Ovary (tissue), 9 donors: ENCODE data around the gene ANKS1B. TPM values are rescaled to one million over a fixed set of nuclear protein-coding genes. Genes with fewer than 3 reads are reported as not detected.

Experiments
- DNase-seq, 5 donors: peaks; one replicate each; pipeline ENCODE4 v3.0.0-alpha.2; 2019 to 2020
- H3K27ac ChIP-seq, 2 donors: fragments of 200-600 bp; one replicate each; pipeline versions ENCODE4 v1.5.1 to v1.8.0; 2019 to 2022
- H3K27me3 ChIP-seq: fragments of 200-600 bp; one replicate; pipeline ENCODE4 v1.8.0; 2022
- H3K36me3 ChIP-seq: fragments of 200-600 bp; sonication (generic); one replicate; pipeline ENCODE4 v1.5.1; 2019
- H3K4me1 ChIP-seq: one replicate; pipeline ENCODE4 v1.8.1; 2013; ENCODE audit warnings: mild to moderate bottlenecking, moderate library complexity; ENCODE audit not compliant: insufficient read depth
- H3K4me3 ChIP-seq: fragments of 200-600 bp; sonication (generic); one replicate; pipeline ENCODE4 v1.5.1; 2017
- H3K9me3 ChIP-seq, 2 donors: fragments of 200-600 bp in 1 of 2; sonication (generic) in 1 of 2; one replicate each; pipeline versions ENCODE4 v1.5.1 to v1.8.1; 2013 to 2019; ENCODE audit warnings: mild to moderate bottlenecking in 1 of 2, moderate library complexity in 1 of 2
- EP300 ChIP-seq: sonication (generic); formaldehyde crosslinking; IDR thresholded peaks from one replicate; pipeline ENCODE4 v1.6.1; 2017; ENCODE audit warnings: antibody characterized with exemption
- POLR2A ChIP-seq: fragments of 450-650 bp; IDR thresholded peaks from one replicate; pipeline ENCODE4 v1.6.1; 2017; ENCODE audit warnings: antibody characterized with exemption, mild to moderate bottlenecking, moderate library complexity
- WGBS, 3 donors: extraction: QIAGEN DNeasy Blood & Tissue Kit in 1 of 3; methylation state at CpG; one replicate each; pipeline versions ENCODE4 v1.1.5 to v1.1.7; 2013 to 2017; 5-methylcytosine and 5-hydroxymethylcytosine counted together
- intact Hi-C, 4 donors: fragments of 100-400 bp; cut with DNase I; formaldehyde crosslinking; loops; one replicate each; pipeline versions ENCODE4 v1.11.0 to v1.15.1; 2022 to 2023
- polyA plus RNA-seq, 2 donors: library from polyadenylated mRNA; stranded (reverse); fragments of 200-250 nt in 1 of 2; fragments of 350-450 nt in 1 of 2; fragmentation: Illumina TruSeq in 1 of 2; extraction: RNeasy Lipid Tissue Mini Kit (QIAGEN cat#74804) in 1 of 2; gene quantifications; one replicate each; pipeline ENCODE4 v1.2.3, GENCODE V29; 2013 to 2014
- total RNA-seq, 7 donors: library from RNA; depleted of rRNA in 2 of 7; stranded (reverse); fragments of >200 nt in 2 of 7; fragmentation: NEBNext Ultra II Directional in 3 of 7; extraction: Animal tissue kit (Norgen Biotek cat#: 25700) in 3 of 7; gene quantifications; one replicate each; pipeline versions ENCODE4 v1.1.0 to v1.2.4, GENCODE V29; 2016 to 2023
- TF ChIP-seq, protein P1 (sequence below), 3 donors: fragments of 450-650 bp in 2 of 3; fragments of 200-600 bp in 1 of 3; IDR thresholded peaks; one replicate each; pipeline versions ENCODE4 v1.5.1 to v1.8.0; 2016 to 2022; ENCODE audit warnings: antibody characterized with exemption in 3 of 3, mild to moderate bottlenecking in 1 of 3
- donor health status: DM: no; HTN: no; CAD: no; lungs with moderate emphysema.
- donor health status: DM: no; HTN: no; CAD: no.
- donor health status: Bipolar disorder and iron deficiency.
- donor health status: DM: yes; HTN: yes; CAD: no.
- donor health status: DM: no; HTN: no; CAD: no.
- donor health status: DM: yes; HTN: yes; CAD: no.

ANKS1B gene
- total and polyA plus RNA-seq, 9 donors, result 0.80 to 34.9 (median 7.7) TPM

GRCh38 chr12:98783420-98783819, 1201.3 kb downstream of the ANKS1B start:
- H3K4me3 ChIP-seq, result no peak overlapping the region
- no peaks in the 10 kb centered on the region for H3K4me1 ChIP-seq
- no peaks in the 10 kb centered on the region for H3K36me3 ChIP-seq
- no peak for DNase-seq
- no peak overlapping the region for H3K27ac ChIP-seq
- TF ChIP-seq POLR2A (no peak), EP300 (no peak)
- TF ChIP-seq, protein P1, sequence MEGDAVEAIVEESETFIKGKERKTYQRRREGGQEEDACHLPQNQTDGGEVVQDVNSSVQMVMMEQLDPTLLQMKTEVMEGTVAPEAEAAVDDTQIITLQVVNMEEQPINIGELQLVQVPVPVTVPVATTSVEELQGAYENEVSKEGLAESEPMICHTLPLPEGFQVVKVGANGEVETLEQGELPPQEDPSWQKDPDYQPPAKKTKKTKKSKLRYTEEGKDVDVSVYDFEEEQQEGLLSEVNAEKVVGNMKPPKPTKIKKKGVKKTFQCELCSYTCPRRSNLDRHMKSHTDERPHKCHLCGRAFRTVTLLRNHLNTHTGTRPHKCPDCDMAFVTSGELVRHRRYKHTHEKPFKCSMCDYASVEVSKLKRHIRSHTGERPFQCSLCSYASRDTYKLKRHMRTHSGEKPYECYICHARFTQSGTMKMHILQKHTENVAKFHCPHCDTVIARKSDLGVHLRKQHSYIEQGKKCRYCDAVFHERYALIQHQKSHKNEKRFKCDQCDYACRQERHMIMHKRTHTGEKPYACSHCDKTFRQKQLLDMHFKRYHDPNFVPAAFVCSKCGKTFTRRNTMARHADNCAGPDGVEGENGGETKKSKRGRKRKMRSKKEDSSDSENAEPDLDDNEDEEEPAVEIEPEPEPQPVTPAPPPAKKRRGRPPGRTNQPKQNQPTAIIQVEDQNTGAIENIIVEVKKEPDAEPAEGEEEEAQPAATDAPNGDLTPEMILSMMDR (IDR thresholded peaks at IDR 0.05), result no peak
- 89 to 92% (median 89%) methylated on average over 2 of the region's 2 CpGs for WGBS, 3 donors
- intact Hi-C loops, result no loop called here
- H3K9me3 ChIP-seq, result no peaks in the 10 kb centered on the region
- no peaks in the 10 kb centered on the region for H3K27me3 ChIP-seq

- TF ChIP-seq EP300, result no peak
- no peak for TF ChIP-seq POLR2A
- H3K4me3 ChIP-seq, result no peak overlapping the region
- no peaks in the 10 kb centered on the region for H3K27me3 ChIP-seq
- no peak for DNase-seq
- H3K27ac ChIP-seq, result no peak overlapping the region
- no peaks in the 10 kb centered on the region for H3K9me3 ChIP-seq
- WGBS, 3 donors, result 68 to 69% (median 68%) methylated on average over 4 of the region's 4 CpGs
- intact Hi-C loops, result no loop called here
- no peaks in the 10 kb centered on the region for H3K36me3 ChIP-seq
- no peaks in the 10 kb centered on the region for H3K4me1 ChIP-seq
Observed at GRCh38 chr12:98780261-98780660, 1204.5 kb downstream of the ANKS1B start.

DNA sequence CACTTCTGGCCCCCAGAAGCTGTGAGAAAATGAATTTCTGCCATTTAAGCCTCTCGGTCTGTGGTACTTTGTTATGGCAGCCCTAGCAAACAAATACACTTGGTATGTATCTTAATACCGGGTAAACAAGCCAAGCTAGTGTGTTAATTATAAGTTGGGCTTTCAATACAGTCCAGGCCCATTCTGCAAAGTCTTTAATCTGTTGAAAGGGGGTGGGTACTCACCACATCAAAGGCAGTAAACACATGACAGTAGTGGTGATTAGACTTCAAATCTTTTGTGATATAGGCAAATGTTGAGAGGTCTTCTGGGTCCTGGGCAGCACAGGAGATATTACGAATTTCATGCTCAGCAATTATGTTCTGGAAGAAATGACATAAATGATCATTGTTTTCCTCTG, 1211.9 kb downstream of the ANKS1B start:
- WGBS, 3 donors, result 89 to 93% (median 92%) methylated on average over 3 of the region's 3 CpGs
- TF ChIP-seq, protein P1 (IDR thresholded peaks at IDR 0.05), result no peak
- TF ChIP-seq POLR2A, result no peak
- TF ChIP-seq EP300, result no peak
- no peaks in the 10 kb centered on the region for H3K4me1 ChIP-seq
- no peaks in the 10 kb centered on the region for H3K27me3 ChIP-seq
- H3K27ac ChIP-seq, result no peak overlapping the region
- no peak for DNase-seq
- H3K4me3 ChIP-seq, result no peak overlapping the region
- intact Hi-C loops, result no loop called here
- no peaks in the 10 kb centered on the region for H3K36me3 ChIP-seq
- H3K9me3 ChIP-seq, result no peaks in the 10 kb centered on the region

DNA sequence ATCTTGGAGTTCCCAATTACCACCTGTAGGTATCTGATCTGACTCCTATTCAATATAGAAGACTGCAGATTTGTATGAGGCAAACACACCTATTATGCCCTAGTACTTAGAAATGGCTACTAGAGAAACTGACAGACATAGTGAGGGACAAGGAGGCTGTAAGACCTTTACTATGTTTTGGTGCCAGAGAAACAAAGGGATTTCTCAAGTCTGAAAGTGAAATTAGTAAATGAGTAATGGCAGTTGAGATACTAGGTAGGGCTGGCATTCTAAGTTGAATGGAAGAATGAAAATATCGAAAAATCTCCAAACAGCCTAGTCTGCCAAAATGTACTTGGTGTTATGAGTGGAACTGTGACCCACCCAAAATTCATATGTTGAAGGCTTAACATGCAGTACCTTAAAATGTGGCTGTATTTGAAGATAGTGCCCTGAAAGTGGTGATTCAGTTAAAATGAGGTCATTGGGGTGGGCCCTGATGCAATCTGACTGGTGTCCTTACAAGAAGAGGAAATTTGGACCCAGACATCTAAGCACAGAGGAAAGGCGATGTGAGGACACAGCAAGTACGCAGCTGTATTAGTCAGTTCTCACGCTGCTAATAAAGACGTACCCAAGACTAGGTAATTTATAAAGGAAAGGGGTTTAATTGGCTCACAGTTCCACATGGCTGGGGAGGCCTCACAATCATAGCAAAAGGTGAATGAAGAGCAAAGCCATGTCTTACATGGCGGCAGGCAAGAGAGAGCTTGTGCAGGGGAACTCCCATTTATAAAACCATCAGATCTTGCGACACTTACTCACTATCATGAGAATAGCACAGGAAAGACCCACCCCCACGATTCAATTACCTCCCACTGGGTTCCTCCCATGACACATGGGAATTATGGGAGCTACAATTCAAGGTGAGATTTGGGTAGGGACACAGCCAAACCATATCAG, 1212.7 kb downstream of the ANKS1B start:
- Histone ChIP-seq H3K27me3 (no peaks in the 10 kb centered on the region), H3K4me3 (no peak overlapping the region), H3K36me3 (no peaks in the 10 kb centered on the region), H3K9me3 (no peaks in the 10 kb centered on the region), H3K4me1 (no peaks in the 10 kb centered on the region), H3K27ac (no peak overlapping the region)
- no peak for DNase-seq
- 91 to 94% (median 93%) methylated on average over 8 of the region's 8 CpGs for WGBS, 3 donors
- intact Hi-C loops, result no loop called here
- TF ChIP-seq EP300, result no peak
- TF ChIP-seq POLR2A, result no peak
- TF ChIP-seq, protein P1 (IDR thresholded peaks at IDR 0.05), result no peak

DNA sequence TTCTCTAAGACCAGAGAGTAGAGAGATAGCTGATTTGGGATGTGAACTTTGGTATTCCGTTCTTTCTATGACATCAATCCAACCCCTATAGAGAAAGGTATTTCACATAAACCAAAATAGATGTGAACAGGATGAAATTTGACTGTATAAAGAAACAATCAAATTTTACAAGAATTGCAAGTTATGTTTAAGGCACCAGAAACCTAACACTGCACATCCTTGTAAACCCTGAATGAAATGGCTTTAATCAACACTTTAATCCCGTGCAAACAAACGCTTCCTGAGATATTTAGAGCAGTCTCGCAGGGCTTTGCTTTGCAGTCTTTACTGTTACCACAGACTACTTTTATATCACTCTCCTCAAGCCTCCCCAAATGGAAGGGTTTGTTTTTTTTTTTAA, 1214.5 kb downstream of the ANKS1B start:
- H3K4me3 ChIP-seq, result no peak overlapping the region
- H3K27me3 ChIP-seq, result no peaks in the 10 kb centered on the region
- intact Hi-C loops, result no loop called here
- no peak overlapping the region for H3K27ac ChIP-seq
- no peak for TF ChIP-seq POLR2A
- no peak for TF ChIP-seq EP300
- TF ChIP-seq, protein P1 (IDR thresholded peaks at IDR 0.05), result no peak
- no peaks in the 10 kb centered on the region for H3K4me1 ChIP-seq
- DNase-seq, result no peak
- no peaks in the 10 kb centered on the region for H3K36me3 ChIP-seq
- 77 to 90% (median 80%) methylated on average over 4 of the region's 4 CpGs for WGBS, 3 donors
- no peaks in the 10 kb centered on the region for H3K9me3 ChIP-seq
